ENCODE data around the gene YBX1.
"Not testable (repeated sequence)": the region's sequence is repeated elsewhere in the genome, so short reads cannot be mapped to it uniquely, and the experiment has no call there.

The YBX1 gene

GRCh38 chr1:42690477-42691156 lies 8.4 kb downstream of the YBX1 start:
- DNase-seq (ENCODE audit: low spot score): no peak

DNA sequence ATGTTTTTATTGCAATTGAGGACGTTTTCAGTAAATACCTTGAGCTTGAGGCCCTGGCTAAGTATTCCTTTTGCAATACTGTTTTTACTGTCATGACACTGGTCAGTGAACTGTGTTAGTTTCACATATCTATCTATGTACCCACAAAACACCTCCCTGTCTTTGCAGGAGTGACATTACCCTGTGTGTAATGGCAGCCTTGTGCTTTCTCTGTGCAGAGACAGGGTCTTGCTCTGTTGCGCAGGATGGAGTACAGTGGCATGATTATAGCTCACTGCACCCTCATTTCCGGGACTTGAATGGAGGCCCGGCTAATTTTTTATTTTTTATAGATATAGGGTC lies 8.9 kb downstream of the YBX1 start:
- no peak for DNase-seq (ENCODE audit: low spot score)

DNA sequence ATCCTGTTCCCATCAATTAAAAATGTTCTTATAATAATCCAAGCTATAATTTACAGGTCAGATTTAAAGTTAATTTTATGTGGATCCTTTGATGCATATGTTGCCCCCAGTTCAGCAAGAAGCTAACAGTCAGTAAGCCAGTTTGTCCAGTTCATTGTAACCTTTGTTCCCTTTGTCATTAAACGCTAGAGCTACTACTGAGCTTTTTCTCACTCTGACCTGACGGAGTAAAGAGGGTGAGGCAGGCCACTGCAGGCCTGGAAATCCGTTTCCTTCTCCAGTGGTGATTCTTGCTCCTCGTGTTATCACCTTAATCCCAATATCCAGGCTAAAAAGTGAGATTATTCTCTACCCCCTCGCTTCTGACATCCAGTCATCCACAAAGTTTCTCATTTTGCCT lies 10.2 kb downstream of the YBX1 start:
- no peak for DNase-seq (ENCODE audit: low spot score)

DNA sequence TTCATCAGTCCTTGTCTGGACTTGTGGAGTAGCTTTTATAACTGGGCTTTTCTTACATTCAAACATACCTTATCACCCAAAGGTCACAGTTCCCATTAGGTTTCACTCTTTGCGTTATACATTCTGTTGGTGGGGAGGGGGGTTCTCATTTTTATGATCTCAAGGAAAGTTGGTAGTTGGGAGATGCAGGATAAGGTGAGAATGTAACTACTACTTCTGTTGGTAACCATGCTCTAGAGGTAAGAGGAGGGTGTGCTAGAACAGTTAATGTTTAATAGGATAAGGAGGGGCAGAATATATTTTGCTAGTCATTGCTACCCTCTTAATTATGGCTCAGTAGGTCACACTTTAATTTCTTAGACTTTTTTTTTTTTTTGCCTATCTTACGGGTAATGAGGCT lies 10.7 kb downstream of the YBX1 start:
- DNase-seq (ENCODE audit: low spot score): no peak

GRCh38 chr1:42698081-42698813 lies 16.0 kb downstream of the YBX1 start:
- DNase-seq (ENCODE audit: low spot score): no peak

- DNase-seq (ENCODE audit: low spot score): no peak
Observed at GRCh38 chr1:42700006-42700405, 17.8 kb downstream of the YBX1 start.

DNA sequence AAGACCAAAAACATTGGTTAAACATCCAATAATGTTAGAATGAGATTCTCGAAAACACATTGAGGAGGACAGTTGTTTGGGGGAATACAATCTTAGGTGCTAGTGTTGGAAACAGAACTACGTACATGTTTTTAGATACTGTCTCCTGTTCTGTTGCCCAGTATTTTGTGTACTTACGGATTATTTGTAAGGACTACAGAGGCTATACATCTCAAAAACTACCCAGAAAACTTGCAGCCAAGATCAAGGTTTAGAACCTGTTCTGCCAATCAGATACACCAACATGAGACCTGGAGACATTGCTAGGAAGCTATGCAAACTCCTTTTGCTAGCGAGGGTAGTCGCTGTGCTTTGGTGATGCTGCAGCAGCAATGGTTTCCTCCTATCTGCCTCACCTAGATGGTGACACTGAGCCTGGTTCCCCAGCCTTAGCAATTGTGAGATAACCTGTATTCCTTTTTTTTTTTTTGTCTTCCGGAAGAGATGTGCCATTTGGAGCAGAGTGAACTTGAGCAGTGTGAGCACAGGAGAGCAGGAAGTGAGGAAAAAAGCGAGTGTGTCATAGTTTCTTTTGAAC lies 21.8 kb downstream of the YBX1 start:
- DNase-seq (ENCODE audit: low spot score): no peak

DNA sequence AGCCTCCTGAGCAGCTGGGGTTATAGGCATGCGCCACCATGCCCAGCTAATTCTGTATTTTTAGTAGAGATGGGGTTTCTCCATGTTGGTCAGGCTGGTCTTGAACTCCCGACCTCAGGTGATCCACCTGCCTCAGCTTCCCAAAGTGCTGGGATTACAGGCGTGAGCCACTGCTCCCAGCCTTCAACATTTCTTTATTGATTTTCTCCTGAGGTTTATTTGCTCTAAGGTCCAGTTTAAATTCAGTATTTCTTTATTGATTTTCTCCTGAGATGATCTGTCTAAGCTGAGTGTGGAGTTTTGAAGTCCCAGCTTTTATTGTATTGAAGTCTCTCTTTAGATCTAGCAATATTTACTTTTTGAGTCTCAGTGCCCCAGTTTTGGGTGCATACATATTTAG lies 30.6 kb downstream of the YBX1 start:
- DNase-seq (ENCODE audit: low spot score): not testable (repeated sequence)

- DNase-seq (ENCODE audit: low spot score): no peak
Observed at GRCh38 chr1:42713293-42713692, 31.1 kb downstream of the YBX1 start.

- not testable (repeated sequence) for DNase-seq (ENCODE audit: low spot score)
Observed at GRCh38 chr1:42714441-42714840, 32.2 kb downstream of the YBX1 start.

GRCh38 chr1:42720868-42721267 lies 38.6 kb downstream of the YBX1 start:
- DNase-seq (ENCODE audit: low spot score): no peak

- DNase-seq (ENCODE audit: low spot score): no peak
Observed at GRCh38 chr1:42721926-42722325, 39.7 kb downstream of the YBX1 start.

- not testable (repeated sequence) for DNase-seq (ENCODE audit: low spot score)
Observed at GRCh38 chr1:42722403-42722802, 40.2 kb downstream of the YBX1 start.

GRCh38 chr1:42723511-42723910 lies 41.3 kb downstream of the YBX1 start:
- DNase-seq (ENCODE audit: low spot score): no peak

DNA sequence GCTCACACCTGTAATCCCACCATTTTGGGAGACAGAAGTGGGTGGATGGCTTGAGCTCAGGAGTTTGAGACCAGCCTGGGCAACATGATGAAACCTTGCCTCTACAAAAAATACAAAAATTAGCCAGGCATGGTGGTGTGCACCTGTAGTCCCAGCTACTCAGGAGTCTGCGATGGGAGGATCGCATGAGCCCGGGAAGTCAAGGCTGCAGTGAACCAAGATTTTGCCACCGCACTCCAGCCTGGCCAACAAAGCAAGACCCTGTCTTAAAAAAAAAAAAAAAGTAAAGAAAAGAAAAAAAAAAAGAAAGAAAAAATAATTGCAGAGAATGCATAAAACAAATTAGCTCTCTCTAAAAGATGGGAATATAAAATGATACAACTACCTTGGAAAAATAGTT lies 43.6 kb downstream of the YBX1 start:
- not testable (repeated sequence) for DNase-seq (ENCODE audit: low spot score)

- no peak for DNase-seq (ENCODE audit: low spot score)
Observed at GRCh38 chr1:42730002-42730401, 47.8 kb downstream of the YBX1 start.

- no peak for DNase-seq (ENCODE audit: low spot score)
Observed at GRCh38 chr1:42730988-42731387, 48.8 kb downstream of the YBX1 start.

DNA sequence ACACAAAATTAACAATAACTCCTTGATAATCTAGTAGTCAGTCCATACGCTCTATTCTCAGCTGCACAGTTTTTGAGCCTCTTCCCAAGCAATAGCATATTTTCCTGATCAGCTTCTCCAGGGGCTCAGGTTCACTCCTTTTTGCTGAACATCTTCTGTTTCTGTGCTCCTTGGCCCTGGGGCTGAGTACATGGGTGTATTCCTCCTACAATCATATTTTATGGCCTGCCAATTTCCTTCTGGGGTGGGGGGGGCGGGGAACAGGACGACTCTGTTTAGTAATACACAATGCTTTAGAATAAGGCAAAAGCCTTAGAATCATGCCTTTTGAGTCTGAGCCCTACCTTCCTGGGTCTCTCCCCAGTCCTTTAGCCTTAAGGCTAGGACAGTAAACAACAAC lies 49.4 kb downstream of the YBX1 start:
- DNase-seq (ENCODE audit: low spot score): no peak

DNA sequence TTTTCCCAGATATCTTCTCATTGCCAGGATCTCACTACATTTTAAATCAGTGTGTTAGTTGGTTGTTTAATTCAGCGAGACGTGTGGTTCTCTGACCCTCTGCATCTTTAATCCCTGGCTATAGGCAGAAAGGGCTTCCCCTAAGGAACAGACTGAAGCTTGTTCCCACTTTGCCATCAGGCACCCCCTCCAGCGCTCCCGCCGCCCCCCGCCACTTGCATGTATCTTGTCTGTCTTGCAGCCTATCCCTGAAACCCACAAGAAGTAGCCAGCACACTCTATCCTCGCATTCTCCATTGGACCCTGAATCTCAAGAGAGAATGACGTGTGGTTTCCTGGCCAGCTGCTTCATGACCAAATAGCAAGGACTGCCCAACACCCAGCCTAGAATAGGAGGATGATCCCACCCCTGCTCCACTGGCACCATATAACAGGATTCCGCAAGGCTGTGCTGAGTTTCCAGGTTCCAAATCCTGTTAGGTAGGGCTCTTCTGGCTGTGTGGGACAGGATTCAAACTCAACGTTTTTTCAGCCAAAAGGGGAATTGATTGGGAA lies 50.0 kb downstream of the YBX1 start:
- DNase-seq (ENCODE audit: low spot score): no peak

DNA sequence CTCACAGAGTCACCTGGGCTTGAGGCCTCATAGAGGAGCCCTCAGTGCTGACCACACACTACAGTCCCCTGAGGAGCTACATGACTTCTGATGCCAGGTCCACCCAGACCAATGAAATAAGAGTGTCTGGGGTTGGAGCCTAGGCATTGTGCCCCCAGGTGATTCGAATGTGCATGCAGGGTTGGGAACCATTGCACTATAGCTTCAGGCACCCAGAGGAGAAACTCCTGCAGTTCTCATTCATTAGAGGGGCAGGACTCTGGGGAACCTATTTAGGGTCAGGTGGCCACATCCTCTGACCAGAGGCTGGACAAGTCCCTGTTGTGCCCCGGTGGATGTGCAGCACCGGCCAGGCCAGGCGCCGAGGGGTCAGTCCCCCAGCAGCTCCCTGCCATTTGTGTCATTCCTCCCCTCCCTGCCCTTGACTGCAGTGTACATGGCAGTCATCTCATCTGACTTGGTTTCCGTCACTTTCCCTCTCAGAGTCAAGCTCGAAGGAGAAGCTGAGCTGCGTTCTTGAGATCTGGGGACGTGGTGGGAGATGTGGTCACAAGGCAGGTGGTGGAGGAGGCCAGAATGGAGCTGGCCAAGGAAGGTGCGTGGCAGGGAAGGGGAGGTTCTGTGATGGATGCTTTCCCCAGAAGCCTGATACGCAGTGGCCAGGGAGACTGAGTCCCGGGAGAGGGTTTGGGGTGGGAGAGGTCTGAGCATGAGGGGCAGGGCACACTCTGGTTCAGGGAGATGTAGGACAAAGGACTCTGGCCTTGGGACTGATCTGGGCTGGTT lies 51.4 kb downstream of the YBX1 start:
- DNase-seq (ENCODE audit: low spot score): no peak

- DNase-seq (ENCODE audit: low spot score): no peak
Observed at GRCh38 chr1:42734201-42735035, 52.2 kb downstream of the YBX1 start.

- no peak for DNase-seq (ENCODE audit: low spot score)
Observed at GRCh38 chr1:42735056-42735455, 52.8 kb downstream of the YBX1 start.

All from HuH-7.5 (cell line).